Progenitor cell of endocrine pancreas (in vitro differentiated cells): ENCODE measurements around the gene ALLC. TPM values are rescaled to one million over a fixed set of nuclear protein-coding genes. Genes with fewer than 3 reads are reported as not detected.
A peak's percentile ranks its signal among the peaks of the same experiment; 100 is the strongest.

Experiments used
- DNase-seq: peaks from one replicate; pipeline ENCODE4 v3.0.0; 2021; ENCODE audit warnings: low spot score; ENCODE audit not compliant: unreplicated experiment
- H3K27ac Mint-ChIP-seq: 2 replicates; pipeline ENCODE4 v1.8.0; 2021; ENCODE audit warnings: mild to moderate bottlenecking, moderate library complexity, mixed read lengths
- H3K27me3 Mint-ChIP-seq: 2 replicates; pipeline ENCODE4 v1.8.0; 2021; ENCODE audit warnings: mixed read lengths
- H3K36me3 Mint-ChIP-seq: 2 replicates; pipeline ENCODE4 v1.8.0; 2022; ENCODE audit warnings: mixed read lengths; ENCODE audit not compliant: insufficient read depth
- H3K4me1 Mint-ChIP-seq: 2 replicates; pipeline ENCODE4 v1.8.0; 2021; ENCODE audit warnings: low read depth, mixed read lengths
- H3K4me3 Mint-ChIP-seq: 2 replicates; pipeline ENCODE4 v1.8.0; 2021; ENCODE audit warnings: low read depth, mild to moderate bottlenecking, moderate library complexity, mixed read lengths
- H3K9me3 Mint-ChIP-seq: 2 replicates; pipeline ENCODE4 v1.8.0; 2021; ENCODE audit warnings: low read depth, mixed read lengths
- total RNA-seq: library from RNA; stranded (reverse); gene quantifications from 2 replicates; pipeline ENCODE4 v1.2.1, GENCODE V29; 2021
- TF ChIP-seq, protein P1 (sequence below): fragments of 200-600 bp; sonication (generic); IDR thresholded peaks from one replicate; pipeline ENCODE4 v1.5.0; 2021; ENCODE audit warnings: antibody characterized with exemption, mild to moderate bottlenecking; ENCODE audit not compliant: unreplicated experiment

The ALLC gene
- total RNA-seq, 1 donor from 2014 or later, result not detected

DNA sequence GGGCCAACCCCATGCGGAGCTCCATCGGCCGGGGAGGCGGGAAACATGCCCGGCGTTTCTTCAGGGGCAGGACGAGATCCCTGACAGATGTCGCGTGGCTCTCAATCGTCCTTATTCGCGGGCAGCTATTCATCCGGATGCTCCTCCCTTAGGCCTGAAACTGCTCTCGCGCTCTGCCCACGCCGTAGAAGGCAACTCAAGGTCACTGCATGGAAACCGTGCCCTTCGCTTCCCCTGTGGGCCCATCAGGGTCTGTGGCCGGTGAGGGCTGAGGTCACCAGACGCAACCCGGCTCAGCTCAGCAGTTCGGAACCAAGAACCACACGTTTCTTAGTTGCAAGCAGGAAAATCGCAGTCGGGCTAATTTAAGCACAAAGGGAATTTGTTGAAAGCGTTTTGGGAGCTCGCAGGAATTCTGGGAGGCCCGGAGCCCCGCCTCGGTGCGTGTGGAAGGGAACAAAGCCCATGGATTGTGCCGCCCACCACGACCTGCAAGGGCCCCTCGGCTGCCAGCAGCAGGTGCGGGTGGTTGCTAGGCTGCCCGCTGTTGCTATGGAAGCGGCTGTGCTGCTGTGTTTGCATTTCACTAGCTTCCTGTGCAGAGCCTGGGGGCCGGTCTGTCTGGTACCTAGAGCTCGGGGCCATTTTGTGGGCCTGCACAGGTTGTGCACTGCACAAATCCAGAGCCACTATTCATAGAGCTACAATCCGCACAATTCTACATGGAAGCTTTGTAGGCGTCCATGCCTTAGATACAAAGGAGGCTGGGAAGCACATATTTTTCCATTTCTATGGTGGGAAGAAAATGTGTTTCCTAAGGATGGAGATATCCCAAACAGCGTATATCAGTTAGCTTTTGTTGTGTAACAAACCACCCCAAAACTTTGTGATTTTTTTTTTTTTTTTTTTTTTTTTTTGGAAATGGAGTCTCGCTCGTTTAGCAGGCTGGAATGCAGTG, 6.0 kb upstream of the ALLC start:
- Mint-ChIP-seq H3K4me3 (peak overlapping the region; percentile 66), H3K27ac (peak overlapping the region; percentile 99)

DNA sequence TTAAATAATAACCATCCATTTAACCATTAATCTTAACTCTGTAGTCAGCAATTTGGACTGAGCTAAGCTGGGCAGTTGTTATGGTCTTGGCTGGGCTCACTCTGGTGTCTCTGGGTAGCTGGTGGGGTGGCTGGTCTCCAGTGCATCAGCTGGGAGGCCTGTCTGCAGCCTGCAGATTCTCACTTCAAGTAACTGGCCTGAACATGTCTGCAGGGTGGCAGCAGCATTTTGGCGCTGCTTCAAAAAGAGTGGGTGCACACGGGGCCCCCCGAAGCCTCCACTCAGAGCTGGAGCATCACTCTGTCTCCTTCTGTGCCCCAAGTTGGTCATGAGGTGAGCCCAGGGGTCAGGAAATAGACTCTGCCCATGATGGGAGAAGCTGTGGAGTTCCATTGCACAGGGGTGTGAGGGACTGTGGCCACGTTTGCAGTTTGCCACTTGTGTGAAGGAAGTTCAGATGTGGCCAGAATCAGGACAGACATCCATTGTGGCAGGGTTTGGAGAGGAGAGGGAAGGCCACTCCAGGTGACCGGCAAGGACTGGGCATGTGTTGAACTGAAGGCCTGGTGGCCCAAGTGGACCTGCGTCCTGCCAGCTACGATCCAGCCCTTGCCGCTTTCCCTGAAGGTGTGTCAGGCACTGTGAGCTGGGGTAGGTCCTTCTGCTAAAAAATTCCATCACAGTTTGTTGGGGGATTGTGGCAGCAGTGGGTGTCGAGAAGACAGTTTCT, 4.9 kb upstream of the ALLC start:
- TF ChIP-seq, protein P1, sequence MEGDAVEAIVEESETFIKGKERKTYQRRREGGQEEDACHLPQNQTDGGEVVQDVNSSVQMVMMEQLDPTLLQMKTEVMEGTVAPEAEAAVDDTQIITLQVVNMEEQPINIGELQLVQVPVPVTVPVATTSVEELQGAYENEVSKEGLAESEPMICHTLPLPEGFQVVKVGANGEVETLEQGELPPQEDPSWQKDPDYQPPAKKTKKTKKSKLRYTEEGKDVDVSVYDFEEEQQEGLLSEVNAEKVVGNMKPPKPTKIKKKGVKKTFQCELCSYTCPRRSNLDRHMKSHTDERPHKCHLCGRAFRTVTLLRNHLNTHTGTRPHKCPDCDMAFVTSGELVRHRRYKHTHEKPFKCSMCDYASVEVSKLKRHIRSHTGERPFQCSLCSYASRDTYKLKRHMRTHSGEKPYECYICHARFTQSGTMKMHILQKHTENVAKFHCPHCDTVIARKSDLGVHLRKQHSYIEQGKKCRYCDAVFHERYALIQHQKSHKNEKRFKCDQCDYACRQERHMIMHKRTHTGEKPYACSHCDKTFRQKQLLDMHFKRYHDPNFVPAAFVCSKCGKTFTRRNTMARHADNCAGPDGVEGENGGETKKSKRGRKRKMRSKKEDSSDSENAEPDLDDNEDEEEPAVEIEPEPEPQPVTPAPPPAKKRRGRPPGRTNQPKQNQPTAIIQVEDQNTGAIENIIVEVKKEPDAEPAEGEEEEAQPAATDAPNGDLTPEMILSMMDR, result no peak
- no peaks in the 10 kb centered on the region for H3K9me3 Mint-ChIP-seq
- no peak overlapping the region for H3K4me3 Mint-ChIP-seq
- peaks cover 1% of the 10 kb centered on the region for H3K36me3 Mint-ChIP-seq
- H3K4me1 Mint-ChIP-seq, result peaks cover 27% of the 10 kb centered on the region
- H3K27ac Mint-ChIP-seq, result no peak overlapping the region
- no peak for DNase-seq
- no peaks in the 10 kb centered on the region for H3K27me3 Mint-ChIP-seq

More for the DNA sequence above, 6.0 kb upstream of the ALLC start:
- Mint-ChIP-seq H3K9me3 (no peaks in the 10 kb centered on the region), H3K36me3 (peaks cover 1% of the 10 kb centered on the region), H3K4me1 (peaks cover 18% of the 10 kb centered on the region), H3K27me3 (no peaks in the 10 kb centered on the region)
- peak; percentile 73 for DNase-seq
- TF ChIP-seq, protein P1, result no peak

DNA sequence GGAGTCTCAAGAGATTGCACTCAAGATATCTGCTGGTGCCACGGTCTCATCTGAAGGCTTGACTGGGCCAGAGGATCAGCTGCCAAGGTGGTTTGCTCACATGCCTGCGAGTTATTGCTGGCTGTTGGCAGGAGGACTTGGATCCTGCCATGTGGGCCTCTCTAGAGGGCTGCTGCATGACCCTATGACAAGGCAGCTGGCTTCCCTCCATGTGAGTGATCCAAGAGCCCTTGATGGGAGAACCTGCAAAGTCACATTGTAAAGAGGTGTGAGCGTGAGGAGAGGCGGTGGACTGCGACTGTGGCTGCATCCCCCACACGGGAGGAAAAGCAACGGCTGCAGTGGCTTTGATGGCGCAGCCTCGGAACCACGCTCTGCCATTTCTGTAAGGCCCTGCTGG, 4.0 kb upstream of the ALLC start:
- no peaks in the 10 kb centered on the region for H3K27me3 Mint-ChIP-seq
- H3K4me1 Mint-ChIP-seq, result peaks cover 32% of the 10 kb centered on the region
- TF ChIP-seq, protein P1, result no peak
- DNase-seq, result no peak
- peaks cover 1% of the 10 kb centered on the region for H3K36me3 Mint-ChIP-seq
- peak overlapping the region; percentile 5 for H3K27ac Mint-ChIP-seq
- H3K4me3 Mint-ChIP-seq, result no peak overlapping the region
- H3K9me3 Mint-ChIP-seq, result no peaks in the 10 kb centered on the region

DNA sequence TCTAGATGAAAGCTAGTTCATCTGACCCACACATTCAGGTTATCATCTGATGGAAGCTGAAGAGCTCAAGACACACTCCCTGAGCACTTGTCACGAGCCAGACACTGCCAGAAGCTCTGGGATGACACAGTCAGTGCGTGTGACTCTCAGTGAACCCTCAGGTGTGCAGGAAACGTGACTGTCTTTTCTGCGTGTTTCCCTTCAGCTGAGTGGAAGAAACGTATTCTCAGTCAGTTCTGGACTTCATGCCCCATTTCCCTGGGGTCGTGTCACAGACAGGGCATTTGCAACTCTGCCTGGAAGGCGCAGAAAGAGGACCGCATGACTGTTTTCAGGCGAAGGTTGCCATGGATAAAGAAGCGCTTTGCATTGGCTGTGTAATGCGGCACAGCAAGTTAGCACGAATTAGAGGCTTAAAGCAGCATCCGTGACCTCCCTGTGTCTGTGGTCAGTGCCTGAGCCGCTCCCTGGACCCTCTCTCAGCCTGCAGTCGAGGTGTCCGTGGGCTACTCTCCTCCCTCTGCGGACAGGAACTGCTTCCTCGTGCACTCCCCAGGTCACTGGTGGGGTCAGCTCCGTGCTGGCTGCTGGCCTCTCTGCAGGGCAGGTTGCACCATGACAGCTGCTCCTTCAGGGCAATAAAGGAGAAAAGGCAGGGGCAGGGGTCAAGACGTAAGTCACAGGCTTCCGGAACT, 3.3 kb upstream of the ALLC start:
- TF ChIP-seq, protein P1, result no peak

More for the DNA sequence above, 3.3 kb upstream of the ALLC start:
- Mint-ChIP-seq H3K4me3 (no peak overlapping the region), H3K9me3 (no peaks in the 10 kb centered on the region), H3K4me1 (peaks cover 38% of the 10 kb centered on the region), H3K27me3 (no peaks in the 10 kb centered on the region), H3K36me3 (peaks cover 1% of the 10 kb centered on the region), H3K27ac (peak overlapping the region; percentile 20)
- DNase-seq, result no peak
